ENCODE data around the gene DUSP9.
A peak's percentile ranks its signal among the peaks of the same experiment; 100 is the strongest.
"Not testable (repeated sequence)": the region's sequence is repeated elsewhere in the genome, so short reads cannot be mapped to it uniquely, and the experiment has no call there.

The DUSP9 gene, protein sequence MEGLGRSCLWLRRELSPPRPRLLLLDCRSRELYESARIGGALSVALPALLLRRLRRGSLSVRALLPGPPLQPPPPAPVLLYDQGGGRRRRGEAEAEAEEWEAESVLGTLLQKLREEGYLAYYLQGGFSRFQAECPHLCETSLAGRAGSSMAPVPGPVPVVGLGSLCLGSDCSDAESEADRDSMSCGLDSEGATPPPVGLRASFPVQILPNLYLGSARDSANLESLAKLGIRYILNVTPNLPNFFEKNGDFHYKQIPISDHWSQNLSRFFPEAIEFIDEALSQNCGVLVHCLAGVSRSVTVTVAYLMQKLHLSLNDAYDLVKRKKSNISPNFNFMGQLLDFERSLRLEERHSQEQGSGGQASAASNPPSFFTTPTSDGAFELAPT

GRCh38 chrX:153646620-153647373, at the start of gene DUSP9:
Gene DUSP9, plus strand, starts transcription at chrX:153647203. Its CDS starts 751 bp downstream, at chrX:153647954.
- DNase-seq (ENCODE audit: low read depth, low spot score): no peak

DNA sequence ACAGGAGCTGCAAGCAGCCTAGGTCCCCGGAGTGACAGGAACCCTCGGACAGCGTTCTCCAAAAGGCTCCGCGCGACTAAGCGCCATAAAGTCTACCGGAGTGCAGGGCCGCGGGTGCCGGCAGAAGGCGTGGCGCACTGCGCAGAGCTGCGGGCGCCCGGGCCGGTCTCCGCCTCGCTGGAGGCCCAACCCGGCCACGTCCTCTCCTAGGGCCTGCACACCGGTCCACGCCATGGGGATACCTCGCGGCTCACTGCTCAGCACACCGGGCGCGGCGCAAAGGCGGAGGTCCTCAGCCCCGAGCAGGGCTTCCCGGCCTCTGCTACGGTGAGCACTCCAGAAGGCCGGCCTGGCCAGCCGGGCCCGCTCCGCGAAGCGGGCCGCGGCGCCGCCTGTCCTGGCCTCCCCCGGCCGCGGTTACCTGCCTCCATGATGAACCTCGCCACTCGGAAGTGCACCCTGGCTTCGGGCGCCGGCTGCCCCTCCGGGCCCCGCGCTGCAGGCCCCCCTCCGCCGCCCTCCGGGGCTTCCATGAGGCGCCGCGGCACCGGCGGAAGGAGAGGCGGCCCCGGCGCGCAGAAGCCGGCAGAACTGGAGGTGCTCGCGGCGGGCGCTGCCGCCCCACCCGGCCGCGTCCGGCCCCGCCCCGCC, 48.3 kb upstream of the DUSP9 start, which contains the start of gene CCNQ:
Gene CCNQ, minus strand, starts transcription at position 599 of the 651 bp plus-strand sequence. Its CDS starts 66 bp downstream, at position 533.
- no peak for DNase-seq (ENCODE audit: low read depth, low spot score)

- DNase-seq (ENCODE audit: low read depth, low spot score): no peak
Observed at GRCh38 chrX:153599192-153600031, 47.6 kb upstream of the DUSP9 start.

- DNase-seq (ENCODE audit: low read depth, low spot score): no peak
Observed at GRCh38 chrX:153600032-153600373, 47.0 kb upstream of the DUSP9 start.

DNA sequence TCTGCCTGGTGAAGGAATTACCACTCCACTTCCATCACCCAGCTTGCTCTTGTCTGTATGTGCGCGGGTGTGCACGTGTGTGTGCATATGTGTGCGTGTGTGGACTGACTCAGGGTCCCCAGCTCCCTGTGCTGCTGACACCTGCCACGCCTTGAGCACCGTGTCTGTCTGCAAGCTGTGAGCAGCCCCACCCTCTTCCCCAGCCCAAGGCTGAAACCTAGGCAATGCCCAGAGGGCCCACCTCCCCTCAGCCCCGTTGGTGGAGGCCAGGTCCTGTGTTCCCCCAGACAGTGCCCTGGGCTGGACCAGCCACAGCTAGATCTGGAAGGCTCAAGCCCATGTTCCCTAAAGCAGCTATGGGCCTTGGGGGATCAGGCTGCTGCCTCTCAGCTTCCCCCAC, 46.1 kb upstream of the DUSP9 start:
- DNase-seq (ENCODE audit: low read depth, low spot score): no peak

DNA sequence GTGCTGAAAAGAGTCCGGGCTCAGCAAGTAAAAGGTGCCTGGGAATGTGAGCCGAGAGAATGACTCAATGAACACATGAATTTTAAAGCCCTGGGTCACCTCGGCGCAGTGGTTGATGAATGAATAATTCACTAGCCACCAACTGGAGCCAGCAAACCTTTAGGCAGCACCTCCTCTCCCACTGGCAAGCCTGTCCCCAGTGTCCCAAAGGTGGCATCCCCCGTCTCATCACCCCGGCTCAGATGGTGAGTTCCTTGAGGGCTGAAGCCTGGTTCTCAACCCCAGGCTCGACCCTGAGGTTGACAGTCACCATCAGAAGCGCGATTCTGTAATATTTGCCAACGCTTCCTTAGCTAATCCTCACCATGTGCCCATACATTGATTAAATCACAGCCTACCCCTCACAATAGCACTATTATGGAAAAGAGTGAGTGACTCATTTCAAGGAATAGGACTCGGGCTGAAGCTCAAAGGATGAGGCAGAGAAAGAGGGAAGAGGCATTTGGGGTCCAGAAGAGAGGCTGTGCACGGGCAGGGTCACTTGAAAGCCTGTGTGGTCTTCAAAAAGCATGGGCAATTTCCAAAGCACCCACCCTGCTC, 45.4 kb upstream of the DUSP9 start:
- no peak for DNase-seq (ENCODE audit: low read depth, low spot score)

DNA sequence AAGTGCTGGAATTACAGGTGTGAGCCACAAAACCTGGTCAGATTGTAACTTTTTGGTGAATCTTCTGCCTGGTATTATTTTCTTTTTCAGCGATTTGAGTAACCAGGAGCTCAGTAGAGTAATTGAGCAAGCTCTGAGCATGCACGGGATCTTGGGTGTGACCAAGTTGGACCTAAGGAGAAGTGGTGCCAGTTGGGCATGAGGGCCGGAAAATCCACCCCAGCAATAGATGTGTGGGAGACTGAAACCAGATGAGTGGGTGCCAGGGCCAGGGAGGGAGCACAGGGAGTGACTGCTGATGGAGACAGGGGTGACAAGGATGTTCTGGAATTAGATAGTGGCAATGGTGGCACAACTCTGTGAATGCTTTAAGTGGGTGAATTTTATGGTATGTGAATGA, 44.4 kb upstream of the DUSP9 start:
- DNase-seq (ENCODE audit: low read depth, low spot score): no peak

- no peak for DNase-seq (ENCODE audit: low read depth, low spot score)
Observed at GRCh38 chrX:153603131-153603656, 43.8 kb upstream of the DUSP9 start.

- not testable (repeated sequence) for DNase-seq (ENCODE audit: low read depth, low spot score)
Observed at GRCh38 chrX:153604666-153605380, 42.2 kb upstream of the DUSP9 start.

GRCh38 chrX:153606503-153606902, 40.5 kb upstream of the DUSP9 start:
- no peak for DNase-seq (ENCODE audit: low read depth, low spot score)

- DNase-seq (ENCODE audit: low read depth, low spot score): no peak
Observed at GRCh38 chrX:153608376-153608775, 38.6 kb upstream of the DUSP9 start.

- no peak for DNase-seq (ENCODE audit: low read depth, low spot score)
Observed at GRCh38 chrX:153608806-153609205, 38.2 kb upstream of the DUSP9 start.

- DNase-seq (ENCODE audit: low read depth, low spot score): peak; percentile 30
Observed at GRCh38 chrX:153609917-153610835, 36.8 kb upstream of the DUSP9 start.

DNA sequence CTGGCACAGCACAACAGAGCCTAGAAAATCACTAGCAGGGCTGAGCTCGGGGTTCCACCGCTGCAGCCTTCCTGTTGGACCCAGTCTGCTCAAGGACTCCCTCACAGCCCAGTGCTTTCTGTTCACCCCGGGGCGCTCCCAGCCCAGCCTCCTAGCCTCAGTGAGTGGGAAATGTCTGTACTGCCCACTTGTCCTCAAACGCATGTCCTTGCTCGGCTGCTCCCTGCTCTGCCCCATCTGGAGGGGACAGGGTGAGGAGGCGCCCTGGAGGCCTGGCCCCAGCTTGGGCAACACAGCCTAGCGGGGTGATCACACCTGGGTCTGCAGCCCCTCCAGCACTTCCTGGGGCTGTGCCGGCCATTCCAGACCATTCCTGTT, 36.2 kb upstream of the DUSP9 start:
- DNase-seq (ENCODE audit: low read depth, low spot score): no peak

DNA sequence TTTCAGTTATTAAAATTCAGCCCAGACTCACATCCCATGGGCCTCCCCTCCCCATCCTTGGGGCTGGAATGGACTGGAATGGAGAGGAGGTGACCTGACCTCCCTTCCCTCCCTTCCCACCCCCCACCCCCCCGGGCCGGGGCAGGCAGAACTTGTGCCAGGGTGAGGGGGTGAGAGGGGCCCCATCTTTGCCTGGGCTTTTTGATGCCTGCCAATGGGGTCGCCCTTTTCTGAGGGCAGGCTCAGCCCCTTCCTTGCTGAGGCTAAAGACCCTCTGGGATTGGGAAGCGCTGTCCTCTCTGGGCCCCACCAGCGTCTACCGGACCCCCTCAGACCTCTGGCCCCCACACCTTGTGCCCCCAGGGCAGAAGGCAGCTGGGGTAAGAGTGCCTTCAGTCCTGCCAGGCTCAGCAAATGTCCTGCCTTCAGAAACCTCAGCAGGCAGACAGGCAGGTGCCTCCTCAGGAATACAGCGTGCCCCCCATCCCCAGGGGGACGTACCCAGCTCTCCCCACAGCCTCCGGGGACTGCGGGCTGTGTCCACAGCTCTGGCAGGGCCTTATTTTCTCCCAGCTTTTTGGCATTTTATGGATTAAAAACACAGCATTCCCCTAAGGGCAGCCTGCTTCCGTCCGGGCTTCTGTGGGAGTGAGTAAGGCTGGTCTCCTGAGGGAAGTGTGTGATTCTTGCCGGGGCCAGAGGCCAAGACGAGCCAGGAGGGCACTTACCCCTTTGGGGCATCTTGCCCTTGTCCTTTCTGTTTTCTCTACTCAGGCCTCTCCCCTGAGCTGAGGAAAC, 35.5 kb upstream of the DUSP9 start:
- no peak for DNase-seq (ENCODE audit: low read depth, low spot score)

- DNase-seq (ENCODE audit: low read depth, low spot score): no peak
Observed at GRCh38 chrX:153612413-153612812, 34.6 kb upstream of the DUSP9 start.

DNA sequence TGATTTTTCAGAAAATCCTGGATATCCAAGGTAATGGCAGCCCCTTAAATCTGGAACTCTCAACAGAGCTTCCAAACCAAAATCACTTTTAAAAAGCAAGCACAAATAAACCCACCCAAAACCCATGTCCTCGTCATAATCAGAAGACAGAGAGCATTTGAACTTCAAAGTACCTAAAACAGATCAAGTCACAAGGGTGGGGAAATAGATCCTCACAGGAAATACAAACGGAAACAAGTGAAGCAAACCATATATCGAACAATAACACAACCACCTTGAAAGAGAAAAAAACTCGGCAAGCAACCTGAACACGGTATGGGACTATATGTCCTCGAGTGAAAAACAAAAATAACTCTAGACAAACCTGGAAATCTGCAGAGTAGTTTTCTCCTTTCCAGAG, 32.2 kb upstream of the DUSP9 start:
- DNase-seq (ENCODE audit: low read depth, low spot score): no peak

- DNase-seq (ENCODE audit: low read depth, low spot score): no peak
Observed at GRCh38 chrX:153620576-153620975, 26.4 kb upstream of the DUSP9 start.

Data from iPS DF 19.7 (cell line).